ENCODE data around the gene OR5B2. TPM values are rescaled to one million over a fixed set of nuclear protein-coding genes. Genes with fewer than 3 reads are reported as not detected.

OR5B2 gene
- total RNA-seq, 6 donors from 2014 or later = not detected

DNA sequence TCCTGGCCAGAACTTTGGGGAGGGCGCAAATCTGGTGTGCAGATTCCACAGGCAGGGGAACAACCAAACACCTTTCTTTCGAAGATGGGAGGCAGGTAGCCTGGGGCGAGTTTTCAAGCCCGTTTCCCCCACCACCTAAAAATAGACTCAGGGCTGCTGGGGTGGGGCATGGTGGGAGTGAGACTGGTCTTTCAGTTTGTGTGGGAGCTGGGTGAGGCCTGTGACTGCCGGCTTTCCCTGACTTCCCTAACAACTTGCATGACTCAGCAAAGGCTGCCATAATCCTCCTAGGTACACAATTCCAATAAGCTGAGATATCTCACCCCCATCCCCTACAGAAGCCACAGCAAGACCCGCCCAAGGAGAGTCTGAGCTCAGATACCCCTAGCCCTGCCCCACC lies 18.4 kb upstream of the OR5B2 start:
- DNase-seq (no peak), ATAC-seq (ENCODE audit: low FRiP score in 2 of 2) (no peak)
- Histone ChIP-seq H3K9me3 (peaks cover 0 to 24% (median 8%) of the 10 kb centered on the region in 4 donors), H3K27ac (no peak overlapping the region), H3K27me3 (no peaks in the 10 kb centered on the region), H3K4me3 (no peak overlapping the region), H3K4me1 (no peaks in the 10 kb centered on the region), H3K36me3 (no peaks in the 10 kb centered on the region)
- 87 to 90% methylated on average over 5 to 6 of the region's 6 CpGs for WGBS, 2 donors
- no peak for TF ChIP-seq POLR2A (IDR thresholded peaks at IDR 0.05)
- TF ChIP-seq EP300 (IDR thresholded peaks at IDR 0.05) = no peak
- TF ChIP-seq POLR2AphosphoS5 (IDR thresholded peaks at IDR 0.05) = no peak
- TF ChIP-seq, protein P1, sequence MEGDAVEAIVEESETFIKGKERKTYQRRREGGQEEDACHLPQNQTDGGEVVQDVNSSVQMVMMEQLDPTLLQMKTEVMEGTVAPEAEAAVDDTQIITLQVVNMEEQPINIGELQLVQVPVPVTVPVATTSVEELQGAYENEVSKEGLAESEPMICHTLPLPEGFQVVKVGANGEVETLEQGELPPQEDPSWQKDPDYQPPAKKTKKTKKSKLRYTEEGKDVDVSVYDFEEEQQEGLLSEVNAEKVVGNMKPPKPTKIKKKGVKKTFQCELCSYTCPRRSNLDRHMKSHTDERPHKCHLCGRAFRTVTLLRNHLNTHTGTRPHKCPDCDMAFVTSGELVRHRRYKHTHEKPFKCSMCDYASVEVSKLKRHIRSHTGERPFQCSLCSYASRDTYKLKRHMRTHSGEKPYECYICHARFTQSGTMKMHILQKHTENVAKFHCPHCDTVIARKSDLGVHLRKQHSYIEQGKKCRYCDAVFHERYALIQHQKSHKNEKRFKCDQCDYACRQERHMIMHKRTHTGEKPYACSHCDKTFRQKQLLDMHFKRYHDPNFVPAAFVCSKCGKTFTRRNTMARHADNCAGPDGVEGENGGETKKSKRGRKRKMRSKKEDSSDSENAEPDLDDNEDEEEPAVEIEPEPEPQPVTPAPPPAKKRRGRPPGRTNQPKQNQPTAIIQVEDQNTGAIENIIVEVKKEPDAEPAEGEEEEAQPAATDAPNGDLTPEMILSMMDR (IDR thresholded peaks at IDR 0.05) = no peak

DNA sequence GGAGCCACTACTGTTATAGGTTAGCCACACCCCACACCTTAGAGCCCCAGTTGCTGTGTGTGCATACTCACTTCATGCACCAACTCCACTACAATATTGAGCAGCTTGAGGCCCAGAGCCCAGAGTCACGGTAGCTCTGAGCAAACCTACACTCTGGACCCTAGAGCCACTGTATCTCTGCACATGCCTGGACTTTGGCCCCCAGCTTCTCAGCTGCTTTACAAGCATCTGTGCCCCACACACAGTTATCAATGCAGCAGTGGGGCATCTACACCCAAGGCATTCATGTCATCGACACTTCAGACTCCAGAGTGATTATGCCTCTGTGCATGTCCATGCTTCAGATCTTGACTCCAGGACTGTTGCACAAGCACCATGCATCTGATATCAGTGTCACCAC lies 16.4 kb upstream of the OR5B2 start:
- no peak overlapping the region for H3K4me3 ChIP-seq
- ATAC-seq (ENCODE audit: low FRiP score in 2 of 2) (peak in 1 of 2 donors; percentile 30), DNase-seq (no peak)
- TF ChIP-seq, protein P1 (IDR thresholded peaks at IDR 0.05) = no peak
- TF ChIP-seq POLR2A (IDR thresholded peaks at IDR 0.05) = no peak
- no peak for TF ChIP-seq POLR2AphosphoS5 (IDR thresholded peaks at IDR 0.05)
- no peak for TF ChIP-seq EP300 (IDR thresholded peaks at IDR 0.05)
- H3K27ac ChIP-seq = no peak overlapping the region
- peaks cover 0 to 24% (median 8%) of the 10 kb centered on the region in 4 donors for H3K9me3 ChIP-seq
- WGBS, 2 donors = 92 to 95% methylated on average over 2 of the region's 2 CpGs
- H3K4me1 ChIP-seq = no peaks in the 10 kb centered on the region
- H3K36me3 ChIP-seq = no peaks in the 10 kb centered on the region
- no peaks in the 10 kb centered on the region for H3K27me3 ChIP-seq

DNA sequence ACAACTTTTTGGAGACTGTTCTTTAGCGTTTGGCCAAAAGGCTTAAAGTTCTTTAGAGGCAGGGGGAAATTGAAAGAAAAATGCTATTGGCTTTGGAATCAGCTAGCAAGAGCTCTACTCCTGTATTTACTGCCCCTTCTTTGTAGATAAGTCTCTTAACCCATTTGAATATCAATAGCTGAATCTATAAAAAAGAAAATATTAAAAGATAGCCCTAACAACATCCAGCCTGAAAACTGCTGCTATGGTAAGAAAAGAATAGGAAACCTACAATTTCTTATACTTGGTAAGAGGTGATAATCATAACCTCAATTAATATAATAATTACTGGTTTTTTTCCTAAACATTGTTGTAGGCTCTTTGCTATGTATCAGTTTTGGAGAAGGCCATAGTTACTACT lies 14.2 kb upstream of the OR5B2 start, which contains the start of gene OR5B12:
TSS of gene OR5B12 (minus strand) at position 101 of the 400 bp plus-strand sequence. CDS start 2,085 bp downstream, outside the sequence.
- no peak for ATAC-seq (ENCODE audit: low FRiP score in 2 of 2)
- no peaks in the 10 kb centered on the region for H3K27me3 ChIP-seq
- no peak for TF ChIP-seq POLR2A (IDR thresholded peaks at IDR 0.05)
- TF ChIP-seq POLR2AphosphoS5 (IDR thresholded peaks at IDR 0.05) = no peak
- TF ChIP-seq EP300 (IDR thresholded peaks at IDR 0.05) = no peak
- TF ChIP-seq, protein P1 (IDR thresholded peaks at IDR 0.05) = no peak
- H3K4me1 ChIP-seq = no peaks in the 10 kb centered on the region
- H3K36me3 ChIP-seq = no peaks in the 10 kb centered on the region
- H3K4me3 ChIP-seq = no peak within 1 kb of the TSS
- H3K9me3 ChIP-seq = peaks cover 3 to 24% (median 8%) of the 10 kb centered on the region in 4 donors
- 81 to 100% methylated on average over 1 of the region's 1 CpG for WGBS, 2 donors
- no peak within 1 kb of the TSS for H3K27ac ChIP-seq
- no peak for DNase-seq

DNA sequence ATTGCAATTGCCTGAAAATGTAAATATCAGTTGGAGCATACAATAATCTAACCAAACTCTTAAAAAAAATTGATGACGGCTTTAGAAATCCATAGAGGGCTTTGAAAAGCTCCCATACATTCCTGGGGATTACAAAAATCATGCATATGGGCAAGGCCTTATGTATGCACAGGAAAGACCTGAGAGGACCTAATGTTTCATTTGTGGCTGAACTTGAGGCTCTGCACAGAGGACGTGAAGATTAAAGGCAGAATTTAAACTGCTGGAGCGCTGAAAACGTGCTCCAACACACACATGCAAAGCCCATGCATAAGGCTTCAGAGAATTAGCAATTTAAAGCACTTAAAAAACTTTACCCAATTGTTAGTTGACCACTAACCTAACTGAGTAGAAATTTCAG lies 10.6 kb upstream of the OR5B2 start:
- H3K27ac ChIP-seq = no peak overlapping the region
- no peaks in the 10 kb centered on the region for H3K27me3 ChIP-seq
- peaks cover 0 to 8% (median 0%) of the 10 kb centered on the region in 4 donors for H3K9me3 ChIP-seq
- 66 to 73% methylated on average over 4 of the region's 4 CpGs for WGBS, 2 donors
- ATAC-seq (ENCODE audit: low FRiP score in 2 of 2) (no peak), DNase-seq (no peak)
- no peaks in the 10 kb centered on the region for H3K36me3 ChIP-seq
- no peak overlapping the region for H3K4me3 ChIP-seq
- TF ChIP-seq POLR2A (IDR thresholded peaks at IDR 0.05) (no peak), EP300 (IDR thresholded peaks at IDR 0.05) (no peak), POLR2AphosphoS5 (IDR thresholded peaks at IDR 0.05) (no peak)
- TF ChIP-seq, protein P1 (IDR thresholded peaks at IDR 0.05) = no peak
- H3K4me1 ChIP-seq = no peaks in the 10 kb centered on the region

DNA sequence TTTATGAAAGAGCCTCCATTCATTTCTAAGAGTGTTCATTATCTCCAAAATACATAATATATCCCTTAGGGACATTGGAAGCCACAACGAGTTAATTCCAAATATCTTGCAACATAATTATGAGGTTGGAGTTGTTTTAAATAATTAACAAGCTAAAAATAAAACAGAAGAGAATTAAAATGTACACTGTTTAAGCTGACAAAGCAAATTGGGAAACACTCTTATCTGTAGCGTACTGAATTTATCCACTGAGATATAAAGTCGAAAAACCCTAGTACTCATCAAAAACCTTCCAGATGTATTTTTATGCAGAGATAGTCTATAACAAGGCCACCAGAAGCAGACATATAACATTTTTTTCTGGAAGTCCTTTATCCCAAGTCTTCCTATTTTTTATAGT lies 6.3 kb upstream of the OR5B2 start:
- ATAC-seq (ENCODE audit: low FRiP score in 2 of 2) (no peak), DNase-seq (no peak)
- H3K4me1 ChIP-seq = no peaks in the 10 kb centered on the region
- H3K4me3 ChIP-seq = no peak overlapping the region
- WGBS, 2 donors = 89 to 90% methylated on average over 3 of the region's 3 CpGs
- H3K36me3 ChIP-seq = no peaks in the 10 kb centered on the region
- TF ChIP-seq, protein P1 (IDR thresholded peaks at IDR 0.05) = no peak
- no peak for TF ChIP-seq POLR2A (IDR thresholded peaks at IDR 0.05)
- TF ChIP-seq POLR2AphosphoS5 (IDR thresholded peaks at IDR 0.05) = no peak
- TF ChIP-seq EP300 (IDR thresholded peaks at IDR 0.05) = no peak
- no peaks in the 10 kb centered on the region for H3K27me3 ChIP-seq
- H3K9me3 ChIP-seq = peaks cover 0 to 8% (median 0%) of the 10 kb centered on the region in 4 donors
- no peak overlapping the region for H3K27ac ChIP-seq

Data from upper lobe of left lung (tissue), 6 donors.